GM13976 (cell line): ENCODE measurements around the gene FNDC3B.

Source experiments
- DNase-seq: peaks from one replicate; pipeline ENCODE4 v3.0.0; 2012; ENCODE audit warnings: low spot score
- CTCF ChIP-seq: IDR thresholded peaks from 2 replicates; pipeline ENCODE4 v1.5.1; 2012; ENCODE audit warnings: borderline replicate concordance, mild to moderate bottlenecking; ENCODE audit not compliant: insufficient read depth; ENCODE audit errors: extremely low read depth, missing control alignments, control extremely low read depth
- in situ Hi-C: fragments of 300-500 bp; cut with MboI; formaldehyde crosslinking; loops from one replicate; pipeline ENCODE4 v1.12.0; 2022; ENCODE audit warnings: low sequenced_read_pairs, mixed read lengths, inconsistent platforms; ENCODE audit not compliant: unreplicated experiment

Gene FNDC3B

GRCh38 chr3:172270557-172271166 is 231.3 kb downstream of the FNDC3B start:
- TF ChIP-seq CTCF = no peak
- in situ Hi-C loops = no loop called here
- DNase-seq = peak; percentile 37

DNA sequence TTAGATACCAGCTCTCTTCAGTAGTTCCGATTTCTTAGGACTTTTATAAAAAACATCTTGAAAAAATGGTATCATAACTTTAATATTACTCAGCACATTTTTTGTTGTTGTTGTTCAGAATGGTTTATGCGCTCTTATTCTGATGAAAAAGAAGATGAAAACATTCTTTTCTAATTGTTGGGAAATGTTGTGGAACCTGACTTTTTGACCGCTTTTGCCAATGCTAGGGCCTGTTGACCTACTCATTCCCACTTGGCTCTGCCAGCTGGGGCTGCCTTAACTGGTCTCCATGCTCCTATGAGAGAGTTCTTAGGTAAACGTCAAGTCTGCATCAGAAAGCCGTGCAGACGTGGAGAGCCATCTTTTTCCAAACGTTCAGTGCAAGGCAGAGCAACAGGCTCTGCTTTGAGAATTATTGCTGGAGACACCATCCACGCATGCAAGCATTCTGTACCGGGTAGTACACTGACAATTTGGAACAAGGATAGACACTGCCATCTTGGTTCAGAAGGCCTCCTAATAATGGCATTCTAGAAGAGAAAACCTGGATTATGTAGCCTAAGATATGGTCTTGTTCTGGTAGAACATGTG is 232.1 kb downstream of the FNDC3B start:
- in situ Hi-C loops = no loop called here
- no peak for DNase-seq
- no peak for TF ChIP-seq CTCF

DNA sequence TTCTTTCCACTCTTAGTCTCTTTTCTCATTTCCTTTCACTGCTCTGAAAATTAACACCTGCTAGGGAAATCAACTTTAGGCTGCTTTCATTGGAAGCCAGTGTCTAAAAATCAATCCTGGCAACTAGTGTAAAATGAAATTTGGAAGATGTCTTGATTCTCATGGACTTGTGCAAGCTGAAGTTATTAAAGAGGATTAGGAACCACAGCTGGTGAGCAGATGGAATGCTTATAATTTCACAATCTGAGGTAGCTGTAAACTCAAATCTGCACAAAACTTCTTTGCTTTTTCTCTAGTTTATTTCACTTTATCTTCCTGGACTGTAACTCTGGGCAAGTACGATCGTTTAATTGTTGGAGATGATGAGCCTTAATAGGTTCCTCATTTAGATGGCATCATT is 233.3 kb downstream of the FNDC3B start:
- TF ChIP-seq CTCF = no peak
- in situ Hi-C loops = no loop called here
- no peak for DNase-seq

DNA sequence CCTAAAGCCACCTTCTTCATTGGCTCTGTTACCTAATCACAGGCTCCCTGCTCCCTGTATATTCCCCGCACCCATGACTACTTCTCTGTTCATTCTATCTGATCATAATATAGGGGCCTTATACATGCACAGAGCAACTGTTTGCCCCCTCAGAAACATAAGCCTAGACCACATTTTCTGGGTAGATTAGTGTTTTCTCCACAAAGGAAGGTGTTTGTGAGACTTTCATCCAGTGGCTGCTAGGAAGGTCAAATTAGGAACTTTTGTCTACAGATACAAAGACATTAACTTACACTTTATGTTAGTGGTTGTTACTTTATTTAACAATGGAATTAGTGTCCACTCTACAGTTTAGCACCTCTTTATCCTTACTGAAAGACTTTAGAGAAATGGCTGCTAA is 234.0 kb downstream of the FNDC3B start:
- no peak for DNase-seq
- in situ Hi-C loops = no loop called here
- no peak for TF ChIP-seq CTCF

GRCh38 chr3:172274906-172275305 is 235.5 kb downstream of the FNDC3B start:
- in situ Hi-C loops = no loop called here
- TF ChIP-seq CTCF = no peak
- DNase-seq = no peak

DNA sequence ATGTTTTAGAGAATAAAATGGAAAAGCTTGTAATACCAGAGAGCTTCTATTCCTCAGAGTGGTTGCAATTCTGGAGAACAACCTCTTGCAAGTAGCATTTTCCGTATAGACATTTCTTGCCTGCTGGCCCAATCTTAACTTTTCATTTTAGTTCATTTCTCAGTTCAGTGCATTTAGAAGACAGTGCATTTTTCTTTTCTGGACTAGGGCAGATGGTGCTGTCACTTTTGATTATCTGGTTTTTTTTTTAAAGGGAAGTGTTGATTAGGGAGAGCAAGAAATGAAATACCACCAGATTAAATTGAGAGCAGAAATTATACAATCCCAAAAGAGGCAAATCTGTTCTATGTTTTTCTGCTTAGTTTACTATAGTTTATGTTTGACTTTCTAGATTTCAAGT is 236.2 kb downstream of the FNDC3B start:
- TF ChIP-seq CTCF = no peak
- no peak for DNase-seq
- in situ Hi-C loops = no loop called here
